Dedifferentiated amniotic fluid mesenchymal stem cell (primary cell): ENCODE results near the gene CAMK2B.

ENCODE experiments used
- DNase-seq: peaks from one replicate; pipeline ENCODE4 v3.0.0-alpha.2; 2016; ENCODE audit errors: extremely low spot score

Gene CAMK2B

DNA sequence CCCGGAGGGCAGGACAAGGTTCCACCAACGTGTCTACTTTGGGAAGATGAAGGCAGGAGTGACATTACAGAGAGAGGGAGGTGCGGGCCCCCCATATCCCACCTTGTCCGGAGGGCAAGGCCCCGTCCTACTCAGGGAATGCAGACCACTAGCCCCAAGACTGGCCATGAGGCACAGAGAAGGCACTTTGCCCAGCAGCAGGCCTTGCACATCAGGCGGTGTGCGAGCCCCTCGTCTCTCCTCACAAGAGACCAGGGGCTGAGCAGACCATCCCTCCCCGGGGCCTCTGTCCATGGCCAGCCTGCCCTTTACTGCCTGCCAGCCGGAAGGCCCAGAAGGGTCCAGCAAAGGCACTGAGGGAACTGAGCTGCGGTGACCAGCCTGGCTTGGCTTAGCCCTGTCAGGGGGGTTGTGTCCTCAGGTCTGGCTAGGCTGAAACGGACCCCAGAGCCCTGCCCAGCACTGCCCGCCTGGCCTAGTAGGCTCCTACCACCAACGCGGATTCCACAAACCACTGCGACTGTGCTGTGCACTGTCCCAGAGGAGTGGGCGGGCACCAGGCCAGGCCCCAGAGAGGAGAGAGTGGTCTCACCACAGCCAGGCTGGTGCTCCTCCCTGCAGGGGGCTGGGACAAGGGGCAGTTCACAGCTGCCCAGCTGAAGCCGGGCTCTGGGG, 16.7 kb downstream of the CAMK2B start:
- DNase-seq = no peak

DNA sequence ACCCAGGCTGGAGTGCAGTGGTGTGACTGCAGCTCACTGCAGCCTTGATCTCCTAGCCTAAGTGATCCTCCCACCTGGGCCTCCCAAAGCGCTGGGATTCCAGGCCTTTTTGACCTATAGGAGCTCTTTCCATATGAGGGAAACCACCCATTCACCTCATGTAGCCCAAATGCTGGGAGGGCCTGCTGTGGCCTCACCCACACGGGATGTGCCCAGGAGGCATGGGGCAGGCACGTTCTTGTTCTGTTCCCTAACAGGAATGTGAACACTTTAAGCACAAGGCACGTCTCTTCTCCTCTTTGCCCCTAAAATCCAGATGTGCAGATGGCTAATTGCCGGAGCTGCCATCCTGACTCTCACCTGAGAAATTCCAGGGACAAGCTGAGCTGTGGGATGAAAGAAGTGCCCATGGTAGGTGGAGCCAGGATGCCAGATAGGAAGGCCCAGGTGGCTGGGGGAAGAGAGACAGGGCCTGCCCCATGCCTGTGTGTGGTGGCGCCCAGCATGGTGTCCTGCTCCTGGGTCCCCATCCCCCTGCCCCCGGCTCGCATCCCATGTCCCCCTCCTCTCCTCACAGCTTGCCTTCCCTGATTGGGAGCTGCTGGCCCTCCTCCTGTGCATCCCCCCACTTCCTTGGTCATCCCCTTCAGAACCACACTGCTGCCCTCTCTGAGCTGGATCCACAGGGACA, 17.3 kb downstream of the CAMK2B start:
- DNase-seq = no peak

DNA sequence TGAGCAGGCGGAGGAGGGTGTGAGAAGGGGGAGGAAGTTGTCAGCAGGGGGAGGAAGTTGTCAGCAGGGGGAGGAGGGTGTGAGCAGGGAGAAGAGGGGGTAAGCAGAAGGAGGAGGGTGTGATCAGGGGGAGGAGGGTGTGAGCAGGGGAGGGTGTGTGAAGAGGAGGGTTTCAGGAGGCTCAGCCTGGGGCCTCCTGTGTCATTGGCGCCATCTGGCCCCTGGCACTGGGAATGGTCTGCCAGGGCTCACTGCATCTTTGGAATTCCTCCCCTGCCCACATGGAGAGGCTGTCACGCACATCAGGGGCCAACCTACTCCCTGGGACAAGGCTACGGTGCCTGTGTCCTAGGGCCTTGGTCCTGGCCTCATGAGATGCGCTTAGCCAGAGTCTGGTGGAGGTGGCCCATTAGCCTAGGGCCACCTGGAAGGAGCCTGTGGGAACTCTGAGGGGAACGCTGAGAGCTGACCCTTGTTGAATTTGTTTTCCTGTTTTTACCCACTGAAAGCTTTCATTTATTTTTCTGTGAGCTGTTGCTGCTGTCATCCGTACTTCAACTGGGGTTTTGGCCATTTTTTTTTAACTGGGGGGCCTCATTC, 18.0 kb downstream of the CAMK2B start:
- peak; percentile 41 for DNase-seq

DNA sequence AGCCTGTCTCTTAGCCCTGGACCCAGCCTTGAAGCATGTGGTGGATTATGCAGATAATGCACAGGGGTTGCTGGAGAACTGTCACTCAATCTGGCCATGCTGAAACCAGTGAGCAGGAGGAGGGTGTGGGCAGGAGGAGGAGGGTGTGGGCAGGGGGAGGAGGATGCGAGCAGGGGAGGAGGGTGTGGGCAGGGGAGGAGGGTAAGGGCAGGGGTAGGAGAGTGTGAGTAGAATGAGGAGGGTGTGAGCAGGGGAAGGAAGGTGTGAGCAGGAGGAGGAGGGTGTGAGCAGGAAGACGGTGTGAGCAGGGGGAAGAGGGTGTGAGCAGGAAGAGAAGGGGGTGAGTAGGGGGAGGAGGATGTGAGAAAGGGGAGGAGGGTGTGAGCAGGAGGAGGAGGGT, 18.8 kb downstream of the CAMK2B start:
- DNase-seq = no peak

DNA sequence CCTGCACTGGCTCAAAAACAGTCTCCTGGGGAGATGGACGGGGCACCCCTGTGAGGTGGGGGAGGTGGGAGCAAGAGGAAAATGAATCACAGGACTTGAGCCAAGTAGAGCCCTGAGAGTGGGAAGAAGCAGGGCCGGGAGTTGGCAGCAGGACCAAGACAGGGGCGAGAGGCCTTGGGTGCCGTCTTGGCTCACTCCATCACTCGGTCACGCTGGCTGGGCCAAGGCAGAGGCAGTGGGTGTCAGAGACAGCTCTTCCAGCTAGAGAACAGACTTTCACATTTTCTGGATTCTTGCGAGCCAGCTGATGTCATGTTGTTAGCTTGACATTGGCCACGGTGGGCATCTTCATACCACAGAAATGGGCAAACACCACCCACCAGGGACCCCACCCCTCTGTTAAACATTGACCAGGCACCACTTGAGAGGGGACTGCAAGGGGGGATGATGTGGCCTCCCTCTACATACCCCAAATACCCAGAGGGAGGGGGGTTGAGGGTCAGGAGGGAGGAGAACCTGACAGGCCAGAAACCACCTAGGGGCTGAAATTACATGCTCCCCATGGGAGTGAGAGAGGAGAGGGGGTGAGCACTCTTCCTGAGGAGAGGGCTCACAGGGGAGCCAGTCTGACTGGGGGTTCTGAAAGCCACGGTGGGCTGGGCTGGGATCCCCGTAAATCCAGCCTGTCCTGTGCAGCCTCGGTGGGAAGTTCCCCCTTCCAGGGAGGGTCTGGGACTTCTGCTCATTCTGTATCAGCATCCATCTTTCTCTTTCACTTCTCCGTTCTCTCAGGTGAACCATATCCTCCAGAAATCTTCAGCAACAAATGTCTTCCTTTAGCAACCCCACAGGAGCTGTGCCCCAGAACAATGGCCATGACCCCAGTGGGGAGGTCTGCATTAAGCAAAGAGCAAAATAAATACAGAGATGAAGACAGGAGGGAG, 19.6 kb downstream of the CAMK2B start:
- no peak for DNase-seq

DNA sequence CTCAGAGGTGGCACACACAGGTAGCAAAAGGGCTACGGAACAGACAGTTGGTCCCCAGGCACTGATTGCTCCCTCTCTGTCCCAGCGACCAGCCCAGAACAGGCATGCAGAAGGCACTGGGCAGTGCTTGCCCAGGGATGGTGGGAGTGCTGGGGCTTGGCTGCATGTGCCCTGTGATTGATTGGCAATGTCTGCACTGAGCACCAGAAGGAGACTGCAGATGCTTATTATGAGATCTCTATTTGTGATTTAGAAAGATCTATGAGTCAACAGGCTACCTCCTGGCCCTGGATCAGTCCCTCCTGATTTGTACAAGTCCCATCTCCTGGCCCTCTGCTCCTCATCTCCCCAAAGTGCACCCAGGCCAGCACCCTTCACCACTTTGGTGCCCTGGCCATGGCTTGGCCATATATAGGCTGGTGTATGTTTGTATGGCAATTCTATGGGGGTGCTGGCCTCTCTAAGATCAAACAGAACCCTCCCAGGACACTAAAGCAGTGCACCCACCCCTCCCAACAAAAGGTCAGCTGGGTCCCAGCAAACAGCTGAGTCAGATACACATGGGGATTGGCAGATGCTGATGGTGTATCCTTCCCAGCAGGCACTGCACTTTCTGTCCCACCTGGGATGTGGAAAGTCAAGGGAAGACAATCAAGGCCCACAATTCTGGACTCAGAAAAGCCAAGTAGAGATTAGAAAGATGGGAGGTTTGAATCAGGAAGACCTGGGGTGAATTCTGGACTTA, 30.9 kb downstream of the CAMK2B start:
- DNase-seq = no peak

DNA sequence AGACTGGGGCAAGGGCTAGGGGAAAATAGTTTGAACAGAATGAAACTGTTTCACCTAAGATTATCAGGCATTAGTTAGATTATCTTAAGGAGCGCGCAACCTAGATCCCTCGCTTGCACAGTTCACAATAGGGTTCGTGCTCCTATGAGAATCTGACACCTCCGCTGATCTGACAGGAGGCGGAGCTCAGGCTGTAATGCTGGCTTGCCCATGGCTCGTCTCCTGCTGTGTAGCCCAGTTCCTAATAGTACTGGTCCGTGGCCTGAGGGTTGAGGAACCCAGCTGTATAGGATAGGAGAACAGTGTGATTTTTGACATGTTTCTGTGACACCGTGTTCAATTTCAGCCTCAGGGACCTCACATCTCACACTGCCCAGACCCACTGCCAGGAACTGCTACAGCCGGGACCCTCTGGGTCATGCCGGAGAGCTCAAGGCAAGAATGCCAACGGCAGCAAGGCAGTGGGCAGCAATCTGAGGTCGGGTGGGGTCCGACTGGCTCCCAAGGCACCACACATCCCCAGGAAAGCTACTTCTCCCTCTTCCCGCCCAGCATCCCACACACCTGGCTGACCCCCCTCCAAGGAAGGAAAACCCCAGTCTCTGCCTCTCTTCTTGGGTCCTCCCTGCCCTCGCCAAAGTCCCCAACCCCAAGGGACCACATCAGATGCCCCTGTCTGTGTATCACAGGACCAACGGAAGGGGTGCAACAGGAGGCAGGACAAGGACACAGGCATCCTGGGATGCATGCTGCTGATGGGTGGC, 31.7 kb downstream of the CAMK2B start:
- DNase-seq = no peak

DNA sequence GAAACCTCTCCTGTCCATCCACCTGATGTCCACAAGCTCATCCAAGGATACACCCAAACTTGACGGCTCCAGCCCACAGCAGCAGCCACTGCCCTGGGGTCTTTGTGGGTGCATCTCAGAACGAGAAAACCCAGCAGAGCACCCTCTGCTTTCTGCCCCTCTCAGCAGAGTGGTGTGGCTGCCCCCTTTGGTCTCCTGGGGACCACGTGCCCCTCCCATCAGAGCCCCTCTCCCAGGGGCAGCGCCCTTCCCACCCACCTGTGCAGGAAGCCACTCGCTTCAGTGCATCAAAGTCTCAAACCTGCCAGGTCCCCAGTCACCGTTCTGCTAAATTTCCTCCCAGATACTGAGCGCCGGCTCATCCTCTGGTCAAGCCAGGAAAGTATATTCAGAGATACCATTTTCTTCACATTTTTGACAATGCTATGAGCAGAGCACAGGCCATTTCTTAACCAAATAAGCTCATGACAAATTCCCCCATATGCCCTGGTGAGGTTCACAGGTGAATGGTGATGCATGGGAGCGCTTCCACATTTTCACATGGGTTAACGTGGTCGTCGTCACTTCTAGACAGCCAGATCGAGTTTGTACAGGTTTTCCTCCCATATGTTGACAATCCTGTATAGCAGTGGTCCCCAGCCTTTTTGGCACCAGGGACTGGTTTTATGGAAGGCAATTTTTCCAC, 32.4 kb downstream of the CAMK2B start:
- no peak for DNase-seq

DNA sequence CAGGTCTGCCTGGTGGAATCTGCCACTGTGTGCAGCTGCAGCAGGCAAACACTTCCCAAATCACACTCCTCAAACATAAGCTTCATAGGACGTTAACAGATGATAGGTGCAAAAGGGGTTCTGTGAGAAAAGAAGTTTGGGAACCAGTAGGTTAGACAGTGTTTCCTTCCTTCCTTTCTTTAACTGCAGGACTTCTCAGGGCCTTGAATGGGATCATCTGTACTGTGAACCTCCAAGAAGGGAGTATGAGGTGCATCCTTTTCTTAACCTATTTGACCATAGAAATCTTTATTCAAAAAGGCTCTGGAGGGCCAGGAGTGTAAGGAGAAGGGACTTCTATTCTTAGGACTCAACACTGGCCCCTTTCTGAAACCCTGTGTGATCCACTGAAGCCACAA, 33.0 kb downstream of the CAMK2B start:
- no peak for DNase-seq

DNA sequence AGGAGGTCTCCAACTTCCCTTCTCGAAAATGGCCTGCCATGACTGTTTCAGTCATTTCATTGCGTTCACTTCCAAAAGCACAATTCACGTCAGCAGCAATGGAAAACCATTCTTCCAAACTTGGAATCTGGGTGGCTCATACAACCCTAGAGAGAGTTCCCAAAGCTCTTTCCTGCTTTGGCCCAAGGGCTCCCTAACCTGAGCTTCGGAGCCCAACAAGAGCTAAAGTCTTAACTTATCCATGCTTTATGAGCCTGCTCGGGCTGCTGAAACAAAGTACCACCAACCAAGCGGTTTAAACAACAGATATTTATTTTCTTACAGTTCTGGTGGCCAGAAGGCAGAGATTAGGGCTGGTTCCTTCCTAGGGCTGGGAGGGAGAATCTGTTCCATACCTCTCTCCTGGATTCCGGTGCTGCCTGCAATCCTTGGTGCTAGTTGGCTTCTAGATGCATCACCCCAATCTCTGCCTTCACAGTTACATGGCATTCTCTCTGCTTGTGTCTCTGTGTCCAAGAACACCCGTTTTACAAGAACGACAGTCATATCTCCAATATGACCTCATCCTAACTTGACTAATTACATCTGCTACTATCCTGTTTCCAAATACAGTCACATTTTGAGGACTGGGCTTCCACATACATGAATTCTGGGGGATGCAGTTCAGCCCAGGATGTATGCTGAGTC, 33.5 kb downstream of the CAMK2B start:
- no peak for DNase-seq

DNA sequence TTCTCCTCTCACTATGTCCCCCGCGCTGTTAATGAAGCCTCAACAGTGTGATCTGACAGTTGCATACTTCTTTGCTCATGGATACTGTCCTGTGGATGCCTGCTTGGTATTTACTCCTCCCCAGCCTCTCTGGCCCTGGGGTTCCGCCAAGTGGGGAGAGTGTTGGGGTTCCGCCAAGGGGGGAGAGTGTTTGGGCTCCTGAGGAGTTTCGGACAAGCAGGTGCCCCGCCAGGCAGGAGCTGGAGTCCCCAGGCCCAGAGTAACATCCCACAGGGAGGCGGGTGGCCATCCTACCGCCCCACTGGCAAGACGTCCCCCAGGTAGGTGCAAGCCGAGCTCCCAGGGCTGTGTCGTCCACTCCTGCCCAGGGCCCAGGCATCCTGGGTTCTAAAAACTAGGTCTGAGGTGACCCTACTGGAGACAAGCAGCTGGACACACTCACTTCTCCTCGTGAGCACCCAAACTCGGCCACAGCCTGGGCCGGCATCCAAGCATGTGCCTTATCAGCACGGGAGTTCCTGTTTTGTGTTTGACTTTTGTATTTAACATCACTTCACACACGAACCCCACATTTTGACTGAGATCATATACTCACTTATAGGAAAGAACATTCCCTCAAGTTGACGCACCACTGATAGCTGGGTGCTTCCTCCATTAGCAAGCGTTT, 34.2 kb downstream of the CAMK2B start:
- no peak for DNase-seq

DNA sequence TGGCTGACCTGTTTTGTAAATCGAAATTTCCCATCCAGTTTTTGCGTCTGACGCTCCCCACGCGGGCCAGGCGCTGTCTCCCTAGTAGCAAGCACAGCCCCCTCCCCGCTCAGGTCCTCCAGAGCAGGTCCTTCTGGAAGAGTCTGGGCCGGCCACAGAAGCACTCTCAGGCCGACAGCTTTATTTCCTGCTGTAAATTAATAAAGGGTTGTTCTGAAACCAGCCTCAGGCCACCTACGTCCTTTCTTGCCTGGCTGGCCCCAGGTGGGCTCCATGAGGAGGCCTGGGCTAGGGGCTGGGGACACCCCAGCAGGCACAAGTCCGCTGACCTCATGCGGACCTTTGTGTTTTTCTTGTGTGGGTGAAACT, 35.2 kb downstream of the CAMK2B start:
- DNase-seq = no peak

DNA sequence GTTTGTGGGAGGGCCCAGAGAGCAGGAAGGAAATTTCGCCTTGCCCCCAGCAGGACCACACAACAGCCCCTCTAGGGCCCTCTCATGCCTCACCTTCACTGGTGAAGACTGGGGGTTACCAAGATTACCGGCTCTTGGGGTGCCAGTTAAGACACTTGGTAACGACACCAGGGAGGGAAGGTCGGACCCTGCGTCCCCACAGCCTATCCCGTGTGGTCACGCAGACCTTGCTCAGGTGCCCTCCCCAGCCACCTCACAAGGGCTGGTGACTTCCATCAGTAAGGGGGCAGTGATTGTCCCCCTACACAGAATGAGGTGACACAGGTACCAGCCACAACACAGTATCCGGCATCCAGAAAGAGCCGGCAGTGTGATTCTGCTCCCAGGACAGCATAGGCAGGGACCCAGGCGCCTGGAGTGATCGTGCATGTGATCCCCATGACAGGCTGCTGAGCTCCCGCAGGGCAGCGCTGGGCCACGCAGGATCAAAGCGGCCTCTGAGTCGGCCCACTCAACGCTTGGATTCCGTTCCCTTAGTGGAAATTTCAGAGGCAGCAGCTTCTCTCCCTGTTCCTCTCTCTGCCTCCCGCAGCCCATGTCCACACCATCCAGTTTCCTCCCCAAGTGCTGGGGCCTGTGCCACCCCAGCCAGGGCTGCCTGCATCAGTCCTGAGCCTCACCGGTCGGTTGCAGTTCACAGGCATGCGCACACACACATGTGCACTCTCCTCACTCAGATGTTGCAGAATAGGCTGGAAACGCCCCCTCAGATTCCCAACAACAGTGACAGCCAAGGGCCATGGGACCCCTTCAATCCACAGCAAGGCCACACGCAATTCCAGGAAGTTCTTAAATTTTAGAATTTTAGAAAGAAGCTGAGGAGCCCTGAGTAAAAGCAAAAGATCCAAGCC, 35.8 kb downstream of the CAMK2B start:
- no peak for DNase-seq

DNA sequence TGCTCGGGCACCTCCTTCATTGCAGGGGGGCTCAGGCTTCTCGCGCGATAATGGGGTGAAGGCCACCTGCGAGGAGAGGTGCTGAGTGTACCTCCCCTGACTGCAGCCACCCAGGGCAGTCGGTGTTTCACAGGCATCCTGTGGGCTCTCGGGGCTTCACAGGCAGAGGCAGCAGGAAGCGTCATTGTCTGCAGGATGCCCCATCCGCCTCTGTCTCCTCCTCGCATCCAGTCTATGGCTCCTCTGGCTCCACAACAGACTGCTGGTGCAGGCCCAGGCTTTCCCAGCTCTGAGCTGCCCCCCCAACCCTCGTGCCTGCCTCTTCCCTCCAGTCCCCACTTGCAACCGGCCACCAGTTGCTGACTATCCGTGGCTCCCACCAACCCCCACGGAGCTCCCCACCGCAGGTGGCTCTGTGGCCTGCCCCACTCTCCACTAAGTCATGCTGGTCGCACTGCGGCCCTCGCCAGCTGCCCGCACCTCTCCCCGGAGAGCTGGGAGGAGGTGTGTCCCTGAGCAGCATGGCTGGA, 36.5 kb downstream of the CAMK2B start:
- DNase-seq = no peak

DNA sequence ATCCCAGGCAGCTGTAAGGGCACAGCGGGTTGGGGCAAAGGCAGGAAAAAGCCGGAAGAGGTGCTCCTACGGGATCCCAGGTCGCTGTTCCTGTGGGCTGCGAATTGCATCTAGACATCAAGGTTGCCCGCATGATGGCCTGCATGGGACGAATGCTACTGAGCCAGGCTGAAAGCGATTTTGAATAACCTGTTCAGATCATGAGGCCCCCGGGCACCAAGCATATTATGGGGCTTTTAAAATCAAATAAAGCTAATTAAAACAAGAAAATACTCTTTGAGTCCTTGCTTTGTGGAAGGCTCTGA, 37.1 kb downstream of the CAMK2B start:
- DNase-seq = no peak

DNA sequence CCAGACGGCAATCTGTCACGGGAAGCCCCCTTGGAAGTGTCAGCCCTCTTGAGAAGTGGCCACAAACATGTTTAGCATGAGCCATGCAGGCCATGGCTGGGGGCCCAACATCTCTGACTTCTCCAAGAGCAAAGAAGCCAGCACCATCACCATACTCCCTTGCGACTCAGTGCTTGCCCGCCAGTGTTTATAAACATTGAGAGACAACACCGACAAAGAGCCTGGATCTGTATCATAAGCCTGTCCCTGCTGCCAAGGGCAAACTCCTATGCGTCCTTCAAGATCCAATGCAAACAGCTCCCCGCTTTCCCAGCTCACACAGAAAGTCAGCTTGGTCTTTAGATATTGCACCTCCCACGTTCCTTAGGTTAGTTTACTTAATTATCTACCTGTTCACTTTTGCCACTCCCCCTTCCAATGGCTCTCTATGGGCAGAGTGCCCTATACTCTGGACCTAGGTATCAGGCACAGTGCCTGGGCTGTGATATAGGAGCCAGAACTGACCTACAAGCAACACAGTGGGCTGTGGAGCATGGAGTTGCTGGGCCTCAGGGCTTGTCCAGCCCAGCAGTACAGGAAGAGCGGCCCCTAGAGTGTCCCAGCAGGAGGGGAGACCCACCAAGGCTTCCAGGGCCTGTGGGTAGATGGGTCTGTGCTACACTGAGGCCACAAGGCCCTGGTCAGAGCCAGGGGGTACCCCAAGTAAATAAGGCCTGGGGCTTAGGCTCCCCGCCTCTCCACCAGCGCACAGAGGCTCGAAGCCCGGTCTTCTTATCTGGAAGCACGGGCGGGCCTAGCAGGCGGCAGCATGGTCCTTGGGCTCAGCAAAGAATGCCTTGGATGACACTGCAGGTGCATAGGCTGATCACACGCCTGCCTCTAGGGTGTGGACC, 37.7 kb downstream of the CAMK2B start:
- DNase-seq = no peak
